Measurements from ENCODE around the gene CA12. TPM values are rescaled to one million over a fixed set of nuclear protein-coding genes. Genes with fewer than 3 reads are reported as not detected.

The CA12 gene
- total and polyA plus RNA-seq, 2 donors (not counting 3 experiments of a cell fraction or from before 2014, with no cell fraction given), result 1.1 to 5.9 TPM

DNA sequence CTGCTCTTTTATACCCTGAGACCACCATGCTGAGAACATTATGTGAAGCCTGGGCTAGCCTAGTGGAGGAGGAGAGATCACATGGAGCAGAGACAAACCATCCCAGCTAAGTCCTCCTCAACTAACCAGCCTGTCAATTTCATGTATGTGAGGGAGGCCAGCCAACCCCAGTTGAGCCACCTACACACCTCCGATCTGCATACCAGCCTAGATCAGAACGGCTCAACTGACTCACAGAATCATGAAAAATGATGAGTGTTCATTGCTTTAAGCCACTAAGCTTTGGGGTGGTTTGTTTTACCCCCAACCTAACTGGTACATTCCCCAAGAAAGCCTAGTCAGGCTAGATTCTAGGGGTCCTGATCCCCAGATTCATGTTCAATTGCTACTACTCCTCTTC is 19.4 kb upstream of the CA12 start:
- intact Hi-C loops (cut with micrococcal nuclease) (loop anchor here (5.0 kb wide), 2 partner anchors 61 to 554 kb away; no protein-coding TSS in a partner anchor), dilution Hi-C loops (cut with MboI; ENCODE audit: extremely low pct_ligation_motif_present, low sequenced_read_pairs) (no loop called here)
- ChIA-PET CTCF (interaction anchor here (3.7 kb wide), 1 partner anchor 112 kb away, joined by 166 read pairs; no protein-coding TSS in a partner anchor), POLR2A (no interaction called here)
- H4K20me1 ChIP-seq (replicated peaks; ENCODE audit: control insufficient read depth, extremely low read depth, insufficient read depth, low read length), result no peaks in the 10 kb centered on the region
- no TSS peak for BruUV-seq (replicated peaks)
- H3K27me3 ChIP-seq (ENCODE audit: control insufficient read depth in 2 of 2, insufficient read depth in 2 of 2, low read length in 2 of 2), result no peaks in the 10 kb centered on the region
- H3K4me1 ChIP-seq (ENCODE audit: control insufficient read depth, extremely low read depth, insufficient read depth, low read length), result peaks cover 10% of the 10 kb centered on the region
- DNase-seq (ENCODE audit: low read depth, low spot score), result no peak
- no peaks in the 10 kb centered on the region for H3K9me3 ChIP-seq (replicated peaks; ENCODE audit: control insufficient read depth, insufficient read depth, low read length)
- TF ChIP-seq FOS (IDR thresholded peaks at IDR 0.05; ENCODE audit: borderline replicate concordance, insufficient read depth, low read length) (no peak), GATA2 (IDR thresholded peaks at IDR 0.05; ENCODE audit: insufficient read depth, insufficient read length, low read depth, low read length) (no peak), MYC (IDR thresholded peaks at IDR 0.05; ENCODE audit: low read depth, low read length) (no peak), JUN (IDR thresholded peaks at IDR 0.05; ENCODE audit: borderline replicate concordance, insufficient read depth, insufficient read length, low read depth) (no peak), POLR2A (IDR thresholded peaks at IDR 0.05; ENCODE audit: low read depth, low read length) (no peak), EZH2 (IDR thresholded peaks at IDR 0.05; ENCODE audit: borderline replicate concordance, low read depth, low read length, severe bottlenecking) (no peak), POLR2AphosphoS5 (IDR thresholded peaks at IDR 0.05; ENCODE audit: insufficient read depth, low read depth, low read length) (no peak)
- TF ChIP-seq, protein P1, sequence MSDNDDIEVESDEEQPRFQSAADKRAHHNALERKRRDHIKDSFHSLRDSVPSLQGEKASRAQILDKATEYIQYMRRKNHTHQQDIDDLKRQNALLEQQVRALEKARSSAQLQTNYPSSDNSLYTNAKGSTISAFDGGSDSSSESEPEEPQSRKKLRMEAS (IDR thresholded peaks at IDR 0.05; ENCODE audit: insufficient read depth, insufficient read length), result no peak
- TF ChIP-seq, protein P2, sequence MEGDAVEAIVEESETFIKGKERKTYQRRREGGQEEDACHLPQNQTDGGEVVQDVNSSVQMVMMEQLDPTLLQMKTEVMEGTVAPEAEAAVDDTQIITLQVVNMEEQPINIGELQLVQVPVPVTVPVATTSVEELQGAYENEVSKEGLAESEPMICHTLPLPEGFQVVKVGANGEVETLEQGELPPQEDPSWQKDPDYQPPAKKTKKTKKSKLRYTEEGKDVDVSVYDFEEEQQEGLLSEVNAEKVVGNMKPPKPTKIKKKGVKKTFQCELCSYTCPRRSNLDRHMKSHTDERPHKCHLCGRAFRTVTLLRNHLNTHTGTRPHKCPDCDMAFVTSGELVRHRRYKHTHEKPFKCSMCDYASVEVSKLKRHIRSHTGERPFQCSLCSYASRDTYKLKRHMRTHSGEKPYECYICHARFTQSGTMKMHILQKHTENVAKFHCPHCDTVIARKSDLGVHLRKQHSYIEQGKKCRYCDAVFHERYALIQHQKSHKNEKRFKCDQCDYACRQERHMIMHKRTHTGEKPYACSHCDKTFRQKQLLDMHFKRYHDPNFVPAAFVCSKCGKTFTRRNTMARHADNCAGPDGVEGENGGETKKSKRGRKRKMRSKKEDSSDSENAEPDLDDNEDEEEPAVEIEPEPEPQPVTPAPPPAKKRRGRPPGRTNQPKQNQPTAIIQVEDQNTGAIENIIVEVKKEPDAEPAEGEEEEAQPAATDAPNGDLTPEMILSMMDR (IDR thresholded peaks at IDR 0.05; ENCODE audit: extremely low read depth in 1 of 2, insufficient read depth in 1 of 2, low read depth in 1 of 2, low read length in 2 of 2), result no peak
- H3K79me2 ChIP-seq (ENCODE audit: control insufficient read depth, insufficient read depth, low read length), result no peaks in the 10 kb centered on the region
- H3K9ac ChIP-seq (replicated peaks; ENCODE audit: extremely low read depth, insufficient read depth, low read length), result no peak overlapping the region
- H3K36me3 ChIP-seq (ENCODE audit: control insufficient read depth in 2 of 2, extremely low read depth in 1 of 2, insufficient read depth in 2 of 2, low read length in 2 of 2), result no peaks in the 10 kb centered on the region
- no peak overlapping the region for H3K4me2 ChIP-seq (ENCODE audit: insufficient read depth, low read length)
- FAIRE-seq, result no peak
- no peak overlapping the region for H2AFZ ChIP-seq (ENCODE audit: low read depth, low read length)
- H3K4me3 ChIP-seq (replicated peaks in 1 of 3; ENCODE audit: insufficient read depth in 1 of 3, low read depth in 1 of 3, low read length in 3 of 3), result no peak overlapping the region
- no peak overlapping the region for H3K27ac ChIP-seq (ENCODE audit: insufficient read depth, low read depth, low read length)
- no peaks in the 10 kb centered on the region for H3K9me1 ChIP-seq (replicated peaks; ENCODE audit: control insufficient read depth, extremely low read depth, insufficient read depth, low read length)

All from endothelial cell of umbilical vein (primary cell).